ENCODE results near the gene B4GALT6.

DNA sequence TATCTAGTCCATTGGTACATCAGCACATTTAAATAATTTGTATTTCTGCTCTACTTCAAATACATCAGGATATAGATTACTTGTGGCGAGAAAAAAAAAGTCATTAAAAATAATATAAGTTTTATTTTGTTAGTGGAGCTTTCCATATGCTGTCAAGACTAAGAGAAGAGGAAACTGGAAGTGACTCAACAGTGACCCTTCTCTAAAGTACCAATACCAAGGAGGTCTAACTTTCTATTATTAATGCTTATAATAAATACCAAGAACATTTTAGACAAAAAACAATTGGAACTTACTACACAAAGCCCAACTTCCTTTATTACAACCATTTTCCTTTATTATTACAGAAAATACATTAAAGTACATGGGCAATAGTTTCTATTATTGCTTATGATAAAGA is 52.9 kb downstream of the B4GALT6 start:
- no peak for TF ChIP-seq POLR2A (IDR thresholded peaks at IDR 0.05)
- TF ChIP-seq, protein P1, sequence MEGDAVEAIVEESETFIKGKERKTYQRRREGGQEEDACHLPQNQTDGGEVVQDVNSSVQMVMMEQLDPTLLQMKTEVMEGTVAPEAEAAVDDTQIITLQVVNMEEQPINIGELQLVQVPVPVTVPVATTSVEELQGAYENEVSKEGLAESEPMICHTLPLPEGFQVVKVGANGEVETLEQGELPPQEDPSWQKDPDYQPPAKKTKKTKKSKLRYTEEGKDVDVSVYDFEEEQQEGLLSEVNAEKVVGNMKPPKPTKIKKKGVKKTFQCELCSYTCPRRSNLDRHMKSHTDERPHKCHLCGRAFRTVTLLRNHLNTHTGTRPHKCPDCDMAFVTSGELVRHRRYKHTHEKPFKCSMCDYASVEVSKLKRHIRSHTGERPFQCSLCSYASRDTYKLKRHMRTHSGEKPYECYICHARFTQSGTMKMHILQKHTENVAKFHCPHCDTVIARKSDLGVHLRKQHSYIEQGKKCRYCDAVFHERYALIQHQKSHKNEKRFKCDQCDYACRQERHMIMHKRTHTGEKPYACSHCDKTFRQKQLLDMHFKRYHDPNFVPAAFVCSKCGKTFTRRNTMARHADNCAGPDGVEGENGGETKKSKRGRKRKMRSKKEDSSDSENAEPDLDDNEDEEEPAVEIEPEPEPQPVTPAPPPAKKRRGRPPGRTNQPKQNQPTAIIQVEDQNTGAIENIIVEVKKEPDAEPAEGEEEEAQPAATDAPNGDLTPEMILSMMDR (IDR thresholded peaks at IDR 0.05), result no peak
